SK-N-SH (cell line): Measurements from ENCODE around the gene SSTR3. TPM values are rescaled to one million over a fixed set of nuclear protein-coding genes. Genes with fewer than 3 reads are reported as not detected.

Experiments
- CTCF ChIA-PET: fragments of 300-600, 350-600 bp; formaldehyde crosslinking; extraction: SDS; loops from one replicate; lab custom pipeline; 2021; lab: Yijun Ruan, JAX
- POLR2A ChIA-PET: fragments of 350-600 bp; sonication (Branson Sonifier 250); formaldehyde crosslinking; extraction: SDS; loops from one replicate; lab custom pipeline; 2020; ENCODE audit warnings: antibody characterized with exemption, inconsistent platforms; lab: Yijun Ruan, JAX
- DNase-seq: peaks from one replicate; pipeline ENCODE4 v3.0.0; 2012
- H2AFZ ChIP-seq: fragments of 200-600 bp; sonication (generic); 2 replicates; pipeline ENCODE4 v1.8.1; 2016; ENCODE audit warnings: antibody characterized with exemption, mild to moderate bottlenecking, low read depth
- H3F3A ChIP-seq: fragments of 200-600 bp; sonication (generic); replicated peaks from 2 replicates; pipeline ENCODE3; 2016; ENCODE audit warnings: antibody characterized with exemption, mild to moderate bottlenecking; ENCODE audit not compliant: insufficient read depth
- H3K27ac ChIP-seq, 2 experiments: fragments of 200-500 bp in 1 of 2; fragments of 200-600 bp in 1 of 2; sonication (Bioruptor generic) in 1 of 2; sonication (generic), shearing (Covaris generic) in 1 of 2; 2 replicates each; pipeline versions ENCODE4 v1.5.1 to v1.6.1; 2014 to 2016; ENCODE audit warnings: low read depth in 2 of 2, inconsistent platforms in 1 of 2, low read length in 1 of 2, mild to moderate bottlenecking in 1 of 2, mixed read lengths in 1 of 2
- H3K27me3 ChIP-seq: fragments of 200-600 bp; sonication (generic), shearing (Covaris generic); 2 replicates; pipeline ENCODE4 v1.6.1; 2016; ENCODE audit warnings: mixed run types; ENCODE audit not compliant: insufficient read depth
- H3K36me3 ChIP-seq, 2 experiments: fragments of 200-500 bp in 1 of 2; fragments of 200-600 bp in 1 of 2; sonication (Bioruptor generic) in 1 of 2; sonication (generic) in 1 of 2; replicated peaks in 1 of 2; 2 replicates each; pipeline versions ENCODE3 to v1.5.1; 2014 to 2016; ENCODE audit warnings: low read length in 1 of 2, mild to moderate bottlenecking in 1 of 2; ENCODE audit not compliant: insufficient read depth in 2 of 2, control insufficient read depth in 1 of 2
- H3K4me1 ChIP-seq, 2 experiments: fragments of 200-500 bp in 1 of 2; fragments of 200-600 bp in 1 of 2; sonication (Bioruptor generic) in 1 of 2; sonication (generic), shearing (Covaris generic) in 1 of 2; 2 replicates each; pipeline versions ENCODE4 v1.5.1 to v1.6.1; 2014 to 2016; ENCODE audit warnings: low read depth in 1 of 2, low read length in 1 of 2, mixed run types in 1 of 2; ENCODE audit not compliant: insufficient read depth in 2 of 2, control insufficient read depth in 1 of 2
- H3K4me2 ChIP-seq: fragments of 200-600 bp; sonication (generic), shearing (Covaris generic); 2 replicates; pipeline ENCODE4 v1.6.1; 2017; ENCODE audit warnings: mixed run types
- H3K4me3 ChIP-seq, 2 experiments: fragments of 200-500 bp in 1 of 2; fragments of 200-600 bp in 1 of 2; sonication (Bioruptor generic) in 1 of 2; sonication (generic), shearing (Covaris generic) in 1 of 2; 2 replicates each; pipeline versions ENCODE4 v1.5.1 to v1.8.1; 2014 to 2016; ENCODE audit warnings: low read depth in 2 of 2, inconsistent platforms in 1 of 2, low read length in 1 of 2, mild to moderate bottlenecking in 1 of 2, mixed read lengths in 1 of 2, moderate library complexity in 1 of 2
- H3K79me2 ChIP-seq: fragments of 200-600 bp; sonication (generic); 2 replicates; pipeline ENCODE4 v1.8.1; 2017; ENCODE audit warnings: mild to moderate bottlenecking; ENCODE audit not compliant: insufficient read depth
- H3K9ac ChIP-seq: fragments of 200-600 bp; sonication (generic); 2 replicates; pipeline ENCODE4 v1.6.1; 2017; ENCODE audit warnings: mixed run types
- H3K9me2 ChIP-seq: fragments of 200-600 bp; sonication (generic); 2 replicates; pipeline ENCODE4 v1.6.1; 2017; ENCODE audit warnings: mixed run types
- H3K9me3 ChIP-seq: fragments of 200-600 bp; sonication (generic); 2 replicates; pipeline ENCODE4 v1.6.1; 2017; ENCODE audit warnings: mixed run types, mild to moderate bottlenecking, moderate library complexity
- H4K20me1 ChIP-seq: fragments of 200-600 bp; sonication (generic); 2 replicates; pipeline ENCODE4 v1.6.1; 2017; ENCODE audit warnings: mild to moderate bottlenecking, mixed run types; ENCODE audit not compliant: insufficient read depth
- EP300 ChIP-seq, 2 experiments: IDR thresholded peaks; 2 replicates each; pipeline versions ENCODE4 v1.4.0 to v1.6.1; 2012; ENCODE audit warnings: borderline replicate concordance in 1 of 2, low read depth in 1 of 2, low read length in 1 of 2
- FOXJ3 ChIP-seq: sonication (generic); formaldehyde crosslinking; IDR thresholded peaks from 2 replicates; pipeline ENCODE4 v1.5.1; 2020; ENCODE audit warnings: mild to moderate bottlenecking, missing genetic modification reagents
- GABPA ChIP-seq: IDR thresholded peaks from 2 replicates; pipeline ENCODE4 v1.4.0; 2012; ENCODE audit warnings: low read depth, mild to moderate bottlenecking
- JUND ChIP-seq: IDR thresholded peaks from 2 replicates; pipeline ENCODE4 v1.4.0; 2012
- MAX ChIP-seq: IDR thresholded peaks from 2 replicates; pipeline ENCODE4 v1.4.0; 2012; ENCODE audit warnings: low read depth
- NFIC ChIP-seq: IDR thresholded peaks from 2 replicates; pipeline ENCODE4 v1.4.0; 2012; ENCODE audit warnings: borderline replicate concordance
- POLR2AphosphoS5 ChIP-seq: IDR thresholded peaks from 2 replicates; pipeline ENCODE4 v1.6.1; 2012; ENCODE audit warnings: low read depth, low read length
- RAD21 ChIP-seq: IDR thresholded peaks from 2 replicates; pipeline ENCODE4 v1.6.1; 2012; ENCODE audit warnings: mild to moderate bottlenecking, low read length
- RCOR1 ChIP-seq: fragments of 150-350 bp; IDR thresholded peaks from 2 replicates; pipeline ENCODE4 v1.6.1; 2017; ENCODE audit warnings: antibody characterized with exemption, low read length
- RFX5 ChIP-seq: IDR thresholded peaks from 2 replicates; pipeline ENCODE4 v1.6.1; 2012; ENCODE audit warnings: mild to moderate bottlenecking, improper control_type of control experiment, low read length
- RXRA ChIP-seq: IDR thresholded peaks from 2 replicates; pipeline ENCODE4 v1.4.0; 2012; ENCODE audit warnings: low read depth, mild to moderate bottlenecking, borderline replicate concordance
- SMC3 ChIP-seq: IDR thresholded peaks from 2 replicates; pipeline ENCODE4 v1.6.1; 2012; ENCODE audit warnings: low read depth, low read length, improper control_type of control experiment
- TAF1 ChIP-seq: IDR thresholded peaks from 2 replicates; pipeline ENCODE4 v1.6.1; 2012; ENCODE audit warnings: low read depth, mild to moderate bottlenecking, low read length, moderate library complexity, borderline replicate concordance
- ZBTB33 ChIP-seq: IDR thresholded peaks from 2 replicates; pipeline ENCODE4 v1.4.0; 2012; ENCODE audit warnings: low read depth, borderline replicate concordance
- WGBS: methylation state at CpG from one replicate; pipeline ENCODE4 v1.1.6; 2017; ENCODE audit warnings: low lambda C conversion rate; 5-methylcytosine and 5-hydroxymethylcytosine counted together
- polyA plus RNA-seq, 3 experiments: library from polyadenylated mRNA; depleted of rRNA; stranded (reverse); fragments of >200 nt; gene quantifications; 2 replicates each; pipeline ENCODE4 v1.2.3, GENCODE V29; 2012
- TF ChIP-seq, protein P1 (sequence below): IDR thresholded peaks from 2 replicates; pipeline ENCODE4 v1.6.1; 2012; ENCODE audit warnings: mild to moderate bottlenecking, low read depth, low read length, moderate library complexity
- TF ChIP-seq, protein P2 (sequence below): fragments of 200-600 bp; sonication (generic); IDR thresholded peaks from 2 replicates; pipeline ENCODE4 v1.6.1; 2017; ENCODE audit warnings: antibody characterized with exemption, mild to moderate bottlenecking, moderate library complexity

Gene SSTR3
- polyA plus RNA-seq, 1 of the 3 experiments (the other 2 are of a cell fraction), result not detected

DNA sequence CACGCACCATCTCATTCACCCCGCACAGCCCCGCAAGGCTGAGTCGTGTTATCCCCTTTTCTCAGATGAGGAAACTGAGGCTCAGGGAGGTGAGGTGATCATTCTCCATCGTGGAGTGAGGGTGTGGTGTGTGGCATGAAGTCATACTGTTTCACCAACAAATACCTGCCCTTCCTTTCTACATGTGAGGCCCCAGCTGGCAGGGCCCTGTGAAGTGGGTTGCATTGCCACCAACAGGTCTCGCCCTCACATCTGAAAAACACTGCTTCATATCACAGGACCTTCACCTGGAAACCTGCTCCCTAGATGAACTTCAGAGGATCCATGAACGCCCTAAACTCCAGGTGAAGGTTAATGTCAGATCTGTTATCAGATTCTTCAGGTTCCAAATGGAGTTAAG is 4.3 kb downstream of the SSTR3 start:
- Histone ChIP-seq H3F3A (no peaks in the 10 kb centered on the region), H3K4me3 (no peak overlapping the region), H4K20me1 (no peaks in the 10 kb centered on the region), H2AFZ (no peak overlapping the region)
- TF ChIP-seq RCOR1 (no peak), NFIC (no peak), RAD21 (no peak)
- TF ChIP-seq, protein P1, sequence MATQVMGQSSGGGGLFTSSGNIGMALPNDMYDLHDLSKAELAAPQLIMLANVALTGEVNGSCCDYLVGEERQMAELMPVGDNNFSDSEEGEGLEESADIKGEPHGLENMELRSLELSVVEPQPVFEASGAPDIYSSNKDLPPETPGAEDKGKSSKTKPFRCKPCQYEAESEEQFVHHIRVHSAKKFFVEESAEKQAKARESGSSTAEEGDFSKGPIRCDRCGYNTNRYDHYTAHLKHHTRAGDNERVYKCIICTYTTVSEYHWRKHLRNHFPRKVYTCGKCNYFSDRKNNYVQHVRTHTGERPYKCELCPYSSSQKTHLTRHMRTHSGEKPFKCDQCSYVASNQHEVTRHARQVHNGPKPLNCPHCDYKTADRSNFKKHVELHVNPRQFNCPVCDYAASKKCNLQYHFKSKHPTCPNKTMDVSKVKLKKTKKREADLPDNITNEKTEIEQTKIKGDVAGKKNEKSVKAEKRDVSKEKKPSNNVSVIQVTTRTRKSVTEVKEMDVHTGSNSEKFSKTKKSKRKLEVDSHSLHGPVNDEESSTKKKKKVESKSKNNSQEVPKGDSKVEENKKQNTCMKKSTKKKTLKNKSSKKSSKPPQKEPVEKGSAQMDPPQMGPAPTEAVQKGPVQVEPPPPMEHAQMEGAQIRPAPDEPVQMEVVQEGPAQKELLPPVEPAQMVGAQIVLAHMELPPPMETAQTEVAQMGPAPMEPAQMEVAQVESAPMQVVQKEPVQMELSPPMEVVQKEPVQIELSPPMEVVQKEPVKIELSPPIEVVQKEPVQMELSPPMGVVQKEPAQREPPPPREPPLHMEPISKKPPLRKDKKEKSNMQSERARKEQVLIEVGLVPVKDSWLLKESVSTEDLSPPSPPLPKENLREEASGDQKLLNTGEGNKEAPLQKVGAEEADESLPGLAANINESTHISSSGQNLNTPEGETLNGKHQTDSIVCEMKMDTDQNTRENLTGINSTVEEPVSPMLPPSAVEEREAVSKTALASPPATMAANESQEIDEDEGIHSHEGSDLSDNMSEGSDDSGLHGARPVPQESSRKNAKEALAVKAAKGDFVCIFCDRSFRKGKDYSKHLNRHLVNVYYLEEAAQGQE, result no peak
- TF ChIP-seq, all 33 proteins: peak for 0
- Histone ChIP-seq H3K4me2 (no peak overlapping the region), H3K27ac (no peak overlapping the region), H3K9me3 (no peaks in the 10 kb centered on the region), H3K27me3 (no peaks in the 10 kb centered on the region), H3K36me3 (no peaks in the 10 kb centered on the region), H3K9ac (no peak overlapping the region), H3K79me2 (no peaks in the 10 kb centered on the region), H3K4me1 (peaks cover 0 to 10% of the 10 kb centered on the region in 2 experiments; a peak in 1 of 4 replicates), H3K9me2 (no peaks in the 10 kb centered on the region)
- CTCF ChIA-PET, result interaction anchor here (4.3 to 4.7 kb wide), 2 partner anchors 9 to 52 kb away, joined by 26 to 54 read pairs; no protein-coding TSS in a partner anchor
- WGBS, result 80% methylated on average over 6 of the region's 7 CpGs
- POLR2A ChIA-PET, result no interaction called here
- DNase-seq, result no peak

- TF ChIP-seq MAX, result no peak
- TF ChIP-seq, protein P2, sequence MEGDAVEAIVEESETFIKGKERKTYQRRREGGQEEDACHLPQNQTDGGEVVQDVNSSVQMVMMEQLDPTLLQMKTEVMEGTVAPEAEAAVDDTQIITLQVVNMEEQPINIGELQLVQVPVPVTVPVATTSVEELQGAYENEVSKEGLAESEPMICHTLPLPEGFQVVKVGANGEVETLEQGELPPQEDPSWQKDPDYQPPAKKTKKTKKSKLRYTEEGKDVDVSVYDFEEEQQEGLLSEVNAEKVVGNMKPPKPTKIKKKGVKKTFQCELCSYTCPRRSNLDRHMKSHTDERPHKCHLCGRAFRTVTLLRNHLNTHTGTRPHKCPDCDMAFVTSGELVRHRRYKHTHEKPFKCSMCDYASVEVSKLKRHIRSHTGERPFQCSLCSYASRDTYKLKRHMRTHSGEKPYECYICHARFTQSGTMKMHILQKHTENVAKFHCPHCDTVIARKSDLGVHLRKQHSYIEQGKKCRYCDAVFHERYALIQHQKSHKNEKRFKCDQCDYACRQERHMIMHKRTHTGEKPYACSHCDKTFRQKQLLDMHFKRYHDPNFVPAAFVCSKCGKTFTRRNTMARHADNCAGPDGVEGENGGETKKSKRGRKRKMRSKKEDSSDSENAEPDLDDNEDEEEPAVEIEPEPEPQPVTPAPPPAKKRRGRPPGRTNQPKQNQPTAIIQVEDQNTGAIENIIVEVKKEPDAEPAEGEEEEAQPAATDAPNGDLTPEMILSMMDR, result no peak
- TF ChIP-seq POLR2AphosphoS5, result no peak
- no peak for TF ChIP-seq FOXJ3
- no peak for TF ChIP-seq GABPA
- no peak for TF ChIP-seq EP300 (IDR thresholded peaks at IDR 0.05; ENCODE audit: borderline replicate concordance in 1 of 2, low read depth in 1 of 2, low read length in 1 of 2)
- no peak for TF ChIP-seq RFX5
- TF ChIP-seq JUND, result no peak
- no peak for TF ChIP-seq SMC3
- TF ChIP-seq ZBTB33, result no peak
- no peak for TF ChIP-seq NFIC
- TF ChIP-seq TAF1, result no peak
- TF ChIP-seq RXRA, result no peak
- Histone ChIP-seq H3K36me3 (no peaks in the 10 kb centered on the region), H3K4me1 (peaks cover 0 to 4% of the 10 kb centered on the region in 2 experiments; a peak in 1 of 4 replicates), H4K20me1 (no peaks in the 10 kb centered on the region), H2AFZ (no peak overlapping the region), H3K4me2 (no peak overlapping the region), H3K9me3 (no peaks in the 10 kb centered on the region), H3K9me2 (no peaks in the 10 kb centered on the region), H3K27me3 (no peaks in the 10 kb centered on the region), H3K79me2 (no peaks in the 10 kb centered on the region), H3K27ac (no peak overlapping the region), H3K9ac (no peak overlapping the region), H3F3A (no peaks in the 10 kb centered on the region), H3K4me3 (no peak overlapping the region)
- 89% methylated on average over 40 of the region's 71 CpGs for WGBS
- ChIA-PET POLR2A (no interaction called here), CTCF (interaction anchor here (1.1 to 4.7 kb wide), 3 partner anchors 8 to 53 kb away, joined by 3 to 54 read pairs (median 14); no protein-coding TSS in a partner anchor)
- DNase-seq, result no peak
Measured at GRCh38 chr22:37206841-37207821, 5.1 kb downstream of the SSTR3 start.
